Measurements from ENCODE around the gene PIGV. TPM values are rescaled to one million over a fixed set of nuclear protein-coding genes. Genes with fewer than 3 reads are reported as not detected.

Gene PIGV
- total RNA-seq, 2 experiments from 2014 or later, result 10.3 to 18.0 TPM

DNA sequence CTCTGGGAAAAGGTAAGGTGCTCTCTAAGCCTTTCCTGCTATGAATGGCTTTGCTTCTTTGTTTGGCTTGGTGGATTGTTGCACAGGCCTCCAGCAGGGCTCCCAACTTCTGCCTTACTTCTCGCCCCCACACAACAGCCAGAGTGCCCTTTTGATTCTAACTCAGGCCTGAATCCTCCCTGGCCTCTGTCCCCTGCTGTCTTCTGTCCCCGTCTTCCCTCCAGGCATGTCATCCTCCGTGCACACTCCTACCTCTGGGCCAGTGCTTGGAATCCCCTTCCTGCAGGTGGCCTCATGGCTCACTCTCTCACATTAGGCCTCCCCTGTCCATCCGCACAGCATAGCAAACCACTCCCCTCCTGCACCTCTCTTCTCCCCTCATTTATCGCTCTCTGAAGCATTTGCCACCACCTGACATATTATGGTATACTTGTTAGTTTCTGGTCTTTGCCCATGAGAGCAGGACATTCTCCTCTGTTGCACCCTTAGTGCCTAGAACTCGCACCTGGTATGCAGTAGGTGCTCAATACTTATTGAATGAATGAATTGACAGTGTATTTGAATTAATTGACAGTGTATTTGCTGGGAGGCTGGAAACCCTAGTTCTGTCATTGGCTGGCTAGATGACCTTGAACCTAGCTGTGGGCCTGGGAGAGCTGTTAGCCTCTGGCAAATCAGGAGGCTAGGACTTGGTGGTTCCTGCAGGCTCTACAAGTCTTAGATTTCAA, 41.6 kb downstream of the PIGV start:
- BruUV-seq (replicated peaks), result no TSS peak

DNA sequence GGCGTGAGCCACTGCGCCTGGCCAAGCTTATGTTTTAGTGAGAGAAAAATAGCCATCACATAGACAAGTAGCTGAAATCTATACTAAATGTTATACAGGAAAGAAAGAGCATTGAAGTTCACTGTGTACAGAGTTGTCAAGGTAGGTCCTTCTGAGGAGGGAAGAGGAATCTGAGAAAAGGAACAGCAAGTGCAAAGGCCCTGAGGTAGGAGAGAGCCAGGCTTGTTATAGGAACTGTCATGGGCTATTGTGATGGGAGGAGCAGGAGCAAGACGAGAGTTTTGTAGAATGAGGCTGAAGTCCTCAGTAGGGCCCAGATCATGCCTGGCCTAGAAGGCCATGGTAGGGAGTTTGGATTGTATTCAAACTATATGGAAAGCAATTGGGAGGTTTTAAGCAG, 43.3 kb downstream of the PIGV start:
- DNase-seq (ENCODE audit: low spot score), result no peak
- intact Hi-C loops (cut with micrococcal nuclease; ENCODE audit: unreplicated experiment), result no loop called here
- ChIA-PET POLR2A (interaction anchor here (0.5 to 1.5 kb wide), 2 partner anchors 30 to 331 kb away, joined by 3 to 4 read pairs; no protein-coding TSS in a partner anchor), CTCF (ENCODE audit: unreplicated experiment) (interaction anchor here (1.0 kb wide), 1 partner anchor 292 kb away, joined by 3 read pairs; no protein-coding TSS in a partner anchor)
- Histone ChIP-seq H3K27ac (ENCODE audit: low read depth, low read length, poor library complexity, severe bottlenecking) (no peak overlapping the region), H3K4me1 (ENCODE audit: insufficient read depth, low read length, poor library complexity, severe bottlenecking) (peaks cover 41% of the 10 kb centered on the region), H3K9me2 (ENCODE audit: insufficient read depth, low read length) (no peaks in the 10 kb centered on the region), H3K4me2 (ENCODE audit: low read length) (no peak overlapping the region), H3K79me2 (ENCODE audit: insufficient read depth, low read depth, low read length) (peaks cover 6% of the 10 kb centered on the region; the same call in 1 of the 2 replicates), H2AFZ (ENCODE audit: low read length) (no peak overlapping the region), H3K36me3 (ENCODE audit: insufficient read depth, low read length) (peaks cover 37% of the 10 kb centered on the region; the same call in 1 of the 2 replicates), H4K20me1 (ENCODE audit: insufficient read depth, low read length) (no peaks in the 10 kb centered on the region), H3K9me3 (ENCODE audit: low read length) (no peaks in the 10 kb centered on the region), H3K4me3 (ENCODE audit: low read depth, low read length, poor library complexity, severe bottlenecking) (no peak overlapping the region)
- TF ChIP-seq, protein P1, sequence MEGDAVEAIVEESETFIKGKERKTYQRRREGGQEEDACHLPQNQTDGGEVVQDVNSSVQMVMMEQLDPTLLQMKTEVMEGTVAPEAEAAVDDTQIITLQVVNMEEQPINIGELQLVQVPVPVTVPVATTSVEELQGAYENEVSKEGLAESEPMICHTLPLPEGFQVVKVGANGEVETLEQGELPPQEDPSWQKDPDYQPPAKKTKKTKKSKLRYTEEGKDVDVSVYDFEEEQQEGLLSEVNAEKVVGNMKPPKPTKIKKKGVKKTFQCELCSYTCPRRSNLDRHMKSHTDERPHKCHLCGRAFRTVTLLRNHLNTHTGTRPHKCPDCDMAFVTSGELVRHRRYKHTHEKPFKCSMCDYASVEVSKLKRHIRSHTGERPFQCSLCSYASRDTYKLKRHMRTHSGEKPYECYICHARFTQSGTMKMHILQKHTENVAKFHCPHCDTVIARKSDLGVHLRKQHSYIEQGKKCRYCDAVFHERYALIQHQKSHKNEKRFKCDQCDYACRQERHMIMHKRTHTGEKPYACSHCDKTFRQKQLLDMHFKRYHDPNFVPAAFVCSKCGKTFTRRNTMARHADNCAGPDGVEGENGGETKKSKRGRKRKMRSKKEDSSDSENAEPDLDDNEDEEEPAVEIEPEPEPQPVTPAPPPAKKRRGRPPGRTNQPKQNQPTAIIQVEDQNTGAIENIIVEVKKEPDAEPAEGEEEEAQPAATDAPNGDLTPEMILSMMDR (conservative IDR thresholded peaks at IDR 0.05; ENCODE audit: low read length), result no peak
- no peak for TF ChIP-seq EZH2phosphoT487 (IDR thresholded peaks at IDR 0.05; ENCODE audit: borderline replicate concordance, low read depth, low read length)
- no TSS peak for BruUV-seq (replicated peaks)

More for the DNA sequence above, 41.6 kb downstream of the PIGV start:
- ChIA-PET POLR2A (interaction anchor here (1.2 kb wide), 1 partner anchor 36 kb away, joined by 5 read pairs; no protein-coding TSS in a partner anchor), CTCF (ENCODE audit: unreplicated experiment) (no interaction called here)
- TF ChIP-seq, protein P1 (conservative IDR thresholded peaks at IDR 0.05; ENCODE audit: low read length), result no peak
- TF ChIP-seq EZH2phosphoT487 (IDR thresholded peaks at IDR 0.05; ENCODE audit: borderline replicate concordance, low read depth, low read length), result no peak
- H3K4me3 ChIP-seq (ENCODE audit: low read depth, low read length, poor library complexity, severe bottlenecking), result peak overlapping the region; percentile 40
- no peak overlapping the region for H2AFZ ChIP-seq (ENCODE audit: low read length)
- H3K4me1 ChIP-seq (ENCODE audit: insufficient read depth, low read length, poor library complexity, severe bottlenecking), result peaks cover 56% of the 10 kb centered on the region
- peak overlapping the region; percentile 37 for H3K27ac ChIP-seq (ENCODE audit: low read depth, low read length, poor library complexity, severe bottlenecking)
- DNase-seq (ENCODE audit: low spot score), result no peak
- no peaks in the 10 kb centered on the region for H4K20me1 ChIP-seq (ENCODE audit: insufficient read depth, low read length)
- intact Hi-C loops (cut with micrococcal nuclease; ENCODE audit: unreplicated experiment), result no loop called here
- peaks cover 21% of the 10 kb centered on the region; the same call in 1 of the 2 replicates for H3K36me3 ChIP-seq (ENCODE audit: insufficient read depth, low read length)
- peak overlapping the region; percentile 79 for H3K4me2 ChIP-seq (ENCODE audit: low read length)
- no peaks in the 10 kb centered on the region for H3K9me3 ChIP-seq (ENCODE audit: low read length)
- peaks cover 6% of the 10 kb centered on the region; the same call in 1 of the 2 replicates for H3K79me2 ChIP-seq (ENCODE audit: insufficient read depth, low read depth, low read length)
- no peaks in the 10 kb centered on the region for H3K9me2 ChIP-seq (ENCODE audit: insufficient read depth, low read length)
